Measurements from ENCODE around the gene THBS3.
A peak's percentile ranks its signal among the peaks of the same experiment; 100 is the strongest.
"Not testable (repeated sequence)": the region's sequence is repeated elsewhere in the genome, so short reads cannot be mapped to it uniquely, and the experiment has no call there.

Gene THBS3

DNA sequence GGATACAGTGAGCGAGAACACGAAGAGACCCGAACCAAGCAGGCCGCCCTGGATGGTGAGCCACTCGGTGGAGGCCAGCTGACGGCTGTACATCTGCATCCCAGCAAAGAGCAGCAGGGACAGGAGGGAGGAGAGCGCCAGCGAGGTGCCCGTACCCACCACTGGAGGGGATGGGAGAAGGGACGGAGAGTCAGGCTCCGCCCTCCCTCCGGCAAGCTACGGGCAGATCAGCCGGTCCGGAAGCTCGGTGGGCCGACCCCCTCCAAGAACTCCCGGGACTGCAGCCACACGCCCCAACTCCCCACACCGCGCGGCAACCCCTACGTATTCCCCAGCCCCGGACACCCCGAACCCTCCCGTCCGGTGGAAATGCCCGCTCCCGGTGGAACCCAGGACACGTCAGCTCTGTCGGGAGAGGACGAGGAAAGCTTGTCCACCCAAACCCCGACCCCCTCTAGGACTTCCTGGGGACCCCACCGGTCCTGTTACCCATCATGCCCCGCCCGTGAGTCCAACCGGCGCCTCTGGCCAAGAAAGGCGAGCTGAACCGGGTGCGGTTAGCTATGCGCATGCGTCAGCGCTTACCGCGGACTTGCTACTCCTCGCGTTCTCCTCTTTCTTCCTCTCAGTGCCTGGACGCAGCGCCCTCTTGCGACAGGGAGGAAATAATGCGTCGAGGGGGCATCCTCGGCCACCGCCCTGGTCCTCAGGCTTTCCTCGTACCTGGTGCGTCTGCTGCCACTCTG lies 34.8 kb downstream of the THBS3 start, which contains the start of gene KRTCAP2:
KRTCAP2 (minus strand) TSS at position 573 of the 746 bp plus-strand sequence; CDS start at position 493, 80 bp downstream.
- peak; percentile 95 for DNase-seq

DNA sequence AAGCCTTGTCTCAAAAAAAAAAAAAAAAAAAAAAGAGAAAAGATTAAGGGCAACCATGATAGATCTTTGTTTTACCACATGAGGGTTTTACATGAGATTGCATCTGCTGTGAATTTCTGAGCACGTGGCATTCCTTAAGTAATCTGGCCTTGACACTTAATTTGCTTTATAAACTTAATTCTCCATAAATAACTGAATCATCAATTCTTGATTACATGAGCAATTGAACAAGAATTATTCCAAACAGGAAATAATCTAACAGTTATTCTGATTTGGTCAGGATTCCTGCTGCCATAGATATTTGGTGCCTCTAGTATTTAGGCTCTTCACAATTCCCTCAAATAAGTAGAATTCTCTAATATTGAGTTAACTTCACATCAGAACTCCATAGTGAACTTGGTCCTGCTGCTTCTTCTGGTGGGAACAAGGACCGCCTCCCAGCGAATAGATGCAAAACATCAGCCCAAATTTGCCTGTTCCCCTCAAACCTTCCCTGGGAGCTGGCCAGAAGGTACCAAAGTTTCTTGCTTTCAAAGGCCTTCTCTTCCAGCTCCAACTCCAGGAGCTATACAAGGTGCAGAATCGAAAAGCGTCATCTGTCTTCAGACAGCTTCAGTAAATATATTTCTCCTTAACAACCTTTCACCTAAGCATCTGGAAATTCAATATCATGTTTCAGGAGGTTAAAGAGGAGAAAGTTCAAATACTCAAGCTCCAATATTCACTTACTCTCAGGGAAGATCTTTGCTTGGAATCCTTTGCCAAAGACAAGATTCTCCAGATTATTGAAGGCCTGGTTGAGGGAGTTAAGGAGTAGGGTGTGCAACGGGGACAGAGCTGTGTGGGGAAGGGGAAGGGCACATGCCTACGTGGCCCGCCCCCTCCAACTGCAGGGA lies 35.6 kb downstream of the THBS3 start:
- no peak for DNase-seq

DNA sequence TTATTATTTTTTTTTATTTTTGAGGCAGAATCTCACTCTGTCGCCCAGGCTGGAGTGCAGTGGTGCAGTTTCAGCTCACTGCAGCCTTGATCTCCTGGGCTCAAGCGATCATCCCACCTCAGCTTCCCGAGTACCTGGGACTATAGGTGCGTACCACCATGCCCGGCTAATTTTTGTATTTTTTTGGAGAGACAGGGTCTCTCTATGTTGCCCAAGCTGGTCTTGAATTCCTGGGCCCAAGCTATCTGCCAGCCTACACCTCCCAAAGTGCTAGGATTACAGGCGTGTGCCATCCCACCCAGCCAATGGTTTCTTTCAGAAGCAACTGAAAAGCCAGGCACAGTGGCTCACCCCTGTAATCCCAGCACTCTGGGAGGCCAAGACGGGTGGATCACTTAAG lies 36.9 kb downstream of the THBS3 start:
- no peak for DNase-seq

DNA sequence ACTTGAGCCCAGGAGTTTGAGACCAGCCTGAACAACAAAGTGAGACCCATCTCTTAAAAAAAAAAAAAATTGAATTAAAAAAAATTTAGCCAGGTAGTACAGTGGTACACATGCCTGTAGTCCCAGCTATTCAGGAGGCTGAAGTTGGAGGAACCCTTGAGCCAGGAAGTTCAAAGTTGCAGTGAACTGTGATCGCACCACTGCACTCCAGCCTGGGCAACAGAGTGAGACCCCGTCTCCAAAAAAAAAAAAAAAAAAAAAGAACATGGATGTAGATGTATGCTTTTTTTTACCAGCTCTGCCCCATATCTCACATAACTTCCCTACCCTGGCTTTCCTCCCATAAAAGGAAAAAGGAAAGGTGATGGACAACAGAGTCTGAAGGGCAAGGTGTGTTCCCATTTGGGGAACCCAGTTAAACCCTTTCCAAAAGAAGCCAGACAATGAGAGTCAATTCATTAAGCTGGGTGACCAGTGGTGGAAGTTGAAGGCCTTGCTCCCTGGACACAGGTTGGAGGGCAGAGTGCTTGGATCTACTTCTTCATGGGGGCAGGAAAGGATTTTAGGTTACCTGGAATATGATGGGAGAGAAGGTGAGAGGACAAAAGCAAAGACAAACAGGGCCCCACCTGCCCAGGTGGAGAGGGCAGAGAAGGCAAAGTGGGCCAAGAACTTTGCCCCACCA lies 37.5 kb downstream of the THBS3 start:
- DNase-seq = no peak

DNA sequence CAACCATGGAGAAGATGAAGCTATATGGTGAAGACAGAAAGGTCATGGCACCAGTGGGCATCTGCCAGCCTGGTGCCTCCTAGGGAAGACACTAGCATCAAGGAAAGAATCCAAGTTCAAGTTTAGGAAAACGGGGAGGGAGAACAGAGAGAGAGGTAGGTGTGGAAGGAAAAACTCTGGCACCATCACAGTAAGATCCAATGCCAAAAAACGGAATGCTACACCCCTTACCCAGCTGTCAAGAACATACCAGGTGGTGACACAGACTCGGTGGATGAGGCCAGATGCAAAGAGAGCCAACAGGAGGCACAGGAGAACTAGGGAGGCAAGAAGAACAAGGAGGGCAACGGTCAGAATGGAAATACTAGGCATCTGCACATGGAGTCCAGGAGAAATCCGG lies 38.2 kb downstream of the THBS3 start:
- no peak for DNase-seq

DNA sequence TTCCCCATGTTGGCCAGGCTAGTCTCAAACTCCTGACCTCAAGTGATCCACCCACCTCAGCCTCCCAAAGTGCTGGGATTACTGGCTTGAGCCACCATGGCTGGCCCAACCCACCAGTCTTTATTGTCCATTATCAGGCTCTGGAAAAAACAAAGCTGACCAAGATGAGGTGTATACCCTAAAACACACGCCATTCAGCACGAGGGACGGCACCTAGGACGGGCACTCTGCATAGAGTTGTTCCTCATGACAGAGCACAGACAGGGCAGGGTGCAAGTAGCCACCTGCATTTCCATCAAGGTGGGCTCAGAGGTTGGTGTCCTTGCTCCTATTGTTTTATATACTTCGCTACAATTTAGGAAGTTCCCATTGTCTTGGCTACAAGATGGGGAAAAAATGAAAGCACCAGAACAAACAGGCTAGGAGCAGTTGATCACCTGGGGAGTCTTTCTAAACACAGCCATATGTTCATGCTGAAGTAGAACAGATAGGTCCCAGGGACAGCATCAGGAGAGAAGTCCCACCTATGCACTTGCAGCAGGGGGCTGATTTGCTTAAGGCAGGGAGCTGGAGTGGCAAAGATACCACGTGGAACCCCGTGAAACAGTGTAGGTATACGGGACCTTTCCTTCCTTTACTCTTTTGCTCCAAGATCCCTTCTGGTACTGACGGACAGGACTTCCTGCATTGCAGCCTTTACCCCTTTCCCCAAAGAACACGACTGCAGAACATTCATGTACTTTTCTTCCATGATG lies 39.1 kb downstream of the THBS3 start:
- DNase-seq = no peak

DNA sequence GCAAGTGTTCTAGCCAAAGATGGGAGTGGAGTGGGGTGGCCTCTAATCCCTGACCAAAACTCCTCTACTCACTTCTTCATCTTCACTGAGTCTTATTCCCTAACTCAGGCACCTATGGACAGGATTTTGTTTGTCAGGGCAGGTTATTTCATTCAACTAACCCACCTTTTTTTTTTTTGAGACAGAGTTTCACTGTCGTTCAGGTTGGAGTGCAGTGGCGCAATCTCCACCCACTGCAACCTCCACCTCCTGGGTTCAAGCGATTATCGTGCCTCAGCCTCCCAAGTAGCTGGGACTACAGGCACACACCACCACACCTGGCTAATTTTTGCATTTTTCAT lies 39.6 kb downstream of the THBS3 start:
- DNase-seq = not testable (repeated sequence)

DNA sequence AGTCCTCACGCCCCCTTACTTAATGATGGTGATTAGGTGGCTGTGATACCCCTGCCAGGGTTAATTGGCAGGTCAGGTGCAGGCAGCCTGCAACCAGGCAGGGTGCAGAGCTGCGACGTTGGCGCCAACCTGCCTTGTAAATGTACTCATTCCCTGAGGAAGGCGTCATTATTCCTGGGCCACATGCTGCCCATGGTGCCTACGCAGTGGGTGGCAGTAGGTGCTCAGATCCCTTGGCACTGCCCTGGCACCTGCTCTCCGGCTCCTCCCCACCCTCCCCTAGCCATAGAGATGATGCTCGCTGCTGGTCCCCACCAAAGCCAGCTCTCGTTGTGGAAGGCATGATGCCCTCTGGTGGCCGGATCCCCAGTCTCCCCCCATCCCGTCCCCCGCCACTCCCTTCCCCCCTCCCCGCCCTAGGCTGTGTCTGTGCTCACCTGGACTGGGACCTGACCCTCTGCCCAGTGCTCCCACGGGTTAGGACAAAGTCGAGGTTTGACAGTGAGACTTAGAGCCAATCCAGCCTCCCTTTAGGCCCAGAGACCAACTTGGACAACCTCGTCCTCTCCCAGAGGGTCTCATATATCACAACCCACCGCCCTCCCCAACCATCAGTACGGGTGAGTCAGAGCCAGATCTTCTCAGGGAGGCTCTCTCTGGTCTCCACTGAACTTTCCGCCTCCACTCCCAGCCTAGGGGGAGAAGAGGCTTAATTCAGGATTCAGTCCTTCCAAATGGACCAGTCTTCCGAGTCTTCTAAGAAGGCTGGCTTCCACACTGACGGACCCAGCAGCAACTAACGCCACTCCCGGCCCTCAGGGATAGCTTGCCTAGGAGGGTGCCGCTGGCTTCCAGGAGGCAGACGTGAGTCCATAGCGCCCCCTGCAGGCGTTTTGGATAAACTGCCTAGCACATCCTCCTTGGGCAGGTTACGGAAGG lies 40.3 kb downstream of the THBS3 start:
- peak; percentile 77 for DNase-seq

DNA sequence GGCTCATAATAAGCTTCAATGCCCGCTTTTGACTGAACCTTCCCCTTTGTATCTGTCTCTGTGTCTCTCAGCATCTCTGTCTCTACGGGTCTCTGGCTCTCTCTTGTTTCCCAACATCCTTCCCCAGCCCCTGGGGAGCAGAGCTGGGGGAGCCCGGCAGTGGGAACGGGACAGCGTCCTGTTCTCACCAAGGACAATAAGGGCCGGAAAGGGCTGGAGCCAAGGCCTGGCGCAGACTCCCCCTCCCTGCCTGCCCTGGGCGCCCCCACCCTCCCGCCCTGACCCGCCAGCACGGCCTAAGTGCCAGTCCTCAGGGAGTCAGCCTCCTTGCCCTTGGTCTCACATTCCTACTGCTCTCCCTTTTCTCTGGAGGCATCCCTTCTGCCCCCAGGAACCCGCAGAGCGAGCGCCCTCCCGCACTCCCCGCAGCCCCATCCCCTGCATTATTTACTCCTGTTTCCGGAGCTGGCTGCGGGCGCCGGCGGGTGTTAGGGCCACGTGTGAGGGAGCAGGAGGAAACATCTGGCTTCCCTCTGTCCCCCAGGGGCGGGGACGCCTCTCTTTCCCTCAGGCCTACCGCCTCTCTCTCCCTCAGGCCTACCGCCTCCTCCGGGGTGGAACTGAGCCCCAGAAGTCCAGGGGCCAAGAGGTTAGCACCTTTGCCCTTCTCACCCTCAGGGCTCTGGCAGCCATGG lies 41.1 kb downstream of the THBS3 start:
- no peak for DNase-seq

DNA sequence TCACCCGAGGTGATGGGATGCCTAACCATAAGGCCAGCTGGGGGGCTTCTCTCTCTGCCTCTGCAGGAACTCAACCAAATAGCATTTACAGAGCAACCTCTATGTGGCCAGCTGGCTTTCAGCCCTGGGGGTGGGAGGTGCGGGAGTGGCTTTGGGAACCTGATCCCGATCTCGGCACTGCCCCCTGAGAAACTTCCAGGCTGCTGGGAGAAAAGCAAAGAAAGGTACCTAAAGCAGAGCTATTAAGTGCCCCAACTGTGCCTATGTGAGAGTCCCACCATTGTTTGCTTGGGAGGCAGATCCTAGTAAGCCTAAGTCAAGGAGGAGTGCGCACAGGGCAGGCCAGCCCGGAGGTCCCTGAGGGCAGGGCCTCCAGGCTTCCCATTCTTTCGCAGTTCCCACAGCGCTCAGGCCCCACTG lies 41.6 kb downstream of the THBS3 start:
- no peak for DNase-seq

DNA sequence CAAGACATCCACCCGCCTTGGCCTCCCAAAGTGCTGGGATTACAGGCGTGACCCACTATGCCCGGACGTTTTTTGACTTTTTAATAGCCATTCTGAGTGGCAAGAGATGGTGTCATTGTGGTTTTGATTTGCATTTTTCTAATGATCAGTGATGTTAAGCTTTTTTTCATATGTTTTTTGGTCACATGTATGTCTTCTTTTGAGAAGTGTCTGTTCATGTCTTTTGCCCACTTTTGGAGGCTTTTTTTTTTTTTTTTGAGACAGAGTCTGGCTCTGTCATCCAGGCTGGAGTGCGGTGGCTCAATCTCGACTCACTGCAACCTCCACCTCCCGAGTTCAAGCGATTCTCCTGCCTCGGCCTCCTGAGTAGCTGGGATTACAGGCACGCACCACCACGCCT lies 43.1 kb downstream of the THBS3 start:
- not testable (repeated sequence) for DNase-seq

DNA sequence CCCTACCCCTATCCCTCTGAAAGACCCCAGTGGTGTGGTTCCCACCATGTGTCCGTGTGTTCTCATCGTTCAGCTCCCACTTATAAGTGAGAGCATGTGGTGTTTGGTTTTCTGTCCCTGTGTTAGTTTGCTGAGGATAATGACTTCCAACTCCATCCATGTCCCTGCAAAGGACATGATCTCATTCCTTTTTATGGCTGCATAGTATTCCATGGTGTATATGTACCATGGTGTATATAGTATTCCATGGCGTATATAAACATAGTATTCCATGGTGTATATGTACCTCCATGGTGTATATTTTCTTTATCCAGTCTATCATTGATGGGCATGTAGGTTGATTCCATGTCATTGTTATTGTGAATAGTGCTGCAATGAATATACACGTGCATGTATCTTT lies 43.9 kb downstream of the THBS3 start:
- DNase-seq = not testable (repeated sequence)

DNA sequence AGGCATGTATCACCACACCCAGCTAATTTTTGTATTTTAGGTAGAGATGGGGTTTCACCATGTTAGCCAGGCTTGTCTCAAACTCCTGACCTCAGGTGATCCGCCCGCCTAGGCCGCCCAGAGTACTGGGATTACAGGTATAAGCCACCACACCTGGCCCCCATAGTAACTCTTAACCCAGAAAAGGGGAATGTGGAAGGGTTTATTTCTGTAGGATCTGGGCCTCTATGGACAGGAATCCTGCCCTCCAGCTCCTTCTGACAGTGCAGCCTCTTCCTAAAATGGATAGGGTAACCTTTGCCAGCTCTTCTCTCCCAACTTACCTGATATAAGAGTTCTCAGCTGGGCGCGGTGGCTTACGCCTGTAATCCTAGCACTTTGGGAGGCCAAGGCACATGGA lies 45.1 kb downstream of the THBS3 start:
- not testable (repeated sequence) for DNase-seq

DNA sequence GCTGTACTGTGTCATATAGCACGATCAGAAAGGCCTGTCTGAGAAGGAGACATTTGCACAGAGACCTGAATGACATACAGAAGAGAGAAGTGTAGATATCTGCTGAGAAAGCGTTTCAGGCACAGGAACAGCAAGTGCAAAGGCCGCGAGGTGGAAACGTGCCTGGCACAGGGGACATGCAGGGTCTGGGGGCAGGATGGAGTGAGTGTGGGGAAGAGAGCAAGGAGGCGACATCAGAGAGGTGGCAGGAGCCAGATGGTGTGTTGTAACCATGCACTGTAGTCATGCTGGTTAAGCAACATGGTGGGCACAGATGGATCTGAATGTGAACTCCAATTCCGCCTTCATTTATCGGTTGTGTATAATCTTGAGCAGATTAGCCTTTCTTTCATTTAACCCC lies 47.6 kb downstream of the THBS3 start:
- no peak for DNase-seq

DNA sequence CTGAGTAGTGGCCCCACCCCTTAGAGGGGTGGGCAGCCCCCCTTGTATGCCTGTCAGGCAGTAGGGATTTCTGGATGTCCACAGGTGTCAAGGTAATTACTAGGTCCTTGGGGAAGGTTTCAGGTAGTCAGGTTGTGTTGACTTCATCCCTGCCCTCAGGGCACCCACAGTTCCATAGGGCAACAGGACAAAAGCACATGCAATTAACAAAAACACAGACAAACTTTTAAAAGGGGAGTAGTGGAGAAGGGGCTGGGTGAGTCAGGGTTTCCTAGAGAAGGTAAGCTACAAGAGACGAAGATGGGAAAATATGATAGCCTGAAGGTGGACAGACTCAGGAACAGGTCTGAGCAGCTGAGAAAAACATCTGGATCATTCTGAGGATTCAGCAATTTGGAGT lies 48.7 kb downstream of the THBS3 start:
- no peak for DNase-seq

DNA sequence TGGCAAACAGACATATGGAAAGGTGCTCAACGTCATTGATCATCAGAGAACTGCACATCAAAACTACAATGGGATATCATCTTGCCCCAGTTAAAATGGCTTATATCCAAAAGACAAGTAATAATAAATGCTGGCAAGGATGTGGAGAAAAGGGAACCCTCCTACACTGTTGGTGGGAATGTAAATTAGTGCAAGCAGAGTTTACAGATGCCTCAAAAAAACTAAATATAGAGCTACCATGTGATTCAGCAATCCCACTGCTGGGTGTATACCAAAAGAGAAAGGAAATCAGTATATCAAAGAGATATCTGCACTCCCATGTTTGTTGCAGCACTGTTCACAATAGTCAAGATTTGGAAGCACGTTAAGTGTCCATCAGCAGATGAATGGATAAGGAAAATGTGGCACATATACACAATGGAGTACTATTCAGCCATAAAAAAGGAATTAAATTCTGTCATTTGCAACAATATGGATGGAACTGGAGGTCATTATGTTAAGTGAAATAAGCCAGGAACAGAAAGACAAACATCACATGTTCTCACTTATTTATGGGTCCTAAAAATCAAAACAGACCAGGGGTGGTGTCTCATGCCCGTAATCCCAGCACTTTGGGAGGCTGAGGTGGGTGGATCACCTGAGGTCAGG lies 51.6 kb downstream of the THBS3 start:
- DNase-seq = not testable (repeated sequence)

Measured in CD4-positive, alpha-beta T cell treated with Interleukin-4 for 4 hours (primary cell).